ENCODE results near the gene ACOXL.
A peak's percentile ranks its signal among the peaks of the same experiment; 100 is the strongest.

The ACOXL gene

DNA sequence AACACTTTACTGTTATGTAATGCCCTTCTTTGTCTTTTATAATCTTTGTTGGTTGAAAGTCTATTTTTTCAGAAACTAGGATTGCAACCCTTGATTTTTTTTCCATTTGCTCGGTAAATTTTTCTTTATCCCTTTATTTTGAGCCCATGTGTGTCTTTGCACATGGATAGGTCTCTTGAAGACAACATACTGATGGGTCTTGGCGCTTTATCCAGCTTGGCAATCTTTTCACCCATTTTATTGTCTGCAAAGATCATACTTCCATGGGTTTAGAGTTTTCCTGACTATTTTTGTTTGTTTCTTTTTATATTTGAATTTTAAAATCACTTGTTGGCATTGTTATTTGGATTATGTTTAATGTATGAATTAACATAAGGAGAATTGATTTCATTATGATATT lies 27.0 kb downstream of the ACOXL start:
- no peak for DNase-seq

DNA sequence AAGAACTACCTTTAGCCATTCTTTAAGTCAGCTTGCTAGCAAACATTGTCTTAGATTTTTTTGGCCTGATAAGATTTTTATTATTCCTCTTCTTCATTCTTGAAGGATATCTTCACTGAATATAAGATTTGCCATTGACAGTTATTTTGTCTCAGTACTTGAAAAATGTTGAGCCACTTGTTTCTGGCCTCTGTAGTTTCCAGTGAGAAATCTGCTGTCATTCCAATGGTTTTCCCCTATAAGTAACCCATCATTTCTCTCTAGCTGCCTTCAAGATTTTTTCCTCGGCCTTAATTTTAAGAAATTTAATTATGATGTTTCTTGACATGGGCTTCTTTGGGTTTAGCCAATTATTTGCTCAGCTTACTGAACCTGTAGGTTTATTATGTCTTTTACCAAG lies 32.6 kb downstream of the ACOXL start:
- no peak for DNase-seq

- no peak for DNase-seq
These were observed 33.9 kb downstream of the ACOXL start for GRCh38 chr2:110766291-110766690.

- DNase-seq = no peak
These were observed 36.2 kb downstream of the ACOXL start for GRCh38 chr2:110768591-110768990.

GRCh38 chr2:110770404-110770958 lies 38.1 kb downstream of the ACOXL start:
- no peak for DNase-seq

GRCh38 chr2:110770959-110771431 lies 38.6 kb downstream of the ACOXL start:
- DNase-seq = no peak

GRCh38 chr2:110771547-110772382 lies 39.4 kb downstream of the ACOXL start:
- no peak for DNase-seq

DNA sequence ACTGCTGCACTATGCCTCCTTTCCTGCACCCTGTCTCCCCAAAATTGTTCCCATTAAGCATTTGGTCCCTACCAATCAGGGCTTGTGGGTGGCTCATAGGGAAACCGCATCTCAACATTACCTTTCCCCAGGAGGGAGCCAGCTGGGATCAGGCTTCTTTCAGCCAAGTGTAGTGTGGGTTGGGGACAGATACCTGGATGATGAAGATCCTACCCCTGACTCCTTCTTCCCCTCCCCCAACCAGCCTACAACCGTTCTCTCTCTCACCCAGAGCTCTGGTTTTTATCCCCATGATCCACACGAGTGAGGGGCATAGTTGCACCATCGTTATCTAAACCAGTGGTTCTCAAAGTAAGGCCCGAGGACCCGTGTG lies 40.0 kb downstream of the ACOXL start:
- DNase-seq = no peak

DNA sequence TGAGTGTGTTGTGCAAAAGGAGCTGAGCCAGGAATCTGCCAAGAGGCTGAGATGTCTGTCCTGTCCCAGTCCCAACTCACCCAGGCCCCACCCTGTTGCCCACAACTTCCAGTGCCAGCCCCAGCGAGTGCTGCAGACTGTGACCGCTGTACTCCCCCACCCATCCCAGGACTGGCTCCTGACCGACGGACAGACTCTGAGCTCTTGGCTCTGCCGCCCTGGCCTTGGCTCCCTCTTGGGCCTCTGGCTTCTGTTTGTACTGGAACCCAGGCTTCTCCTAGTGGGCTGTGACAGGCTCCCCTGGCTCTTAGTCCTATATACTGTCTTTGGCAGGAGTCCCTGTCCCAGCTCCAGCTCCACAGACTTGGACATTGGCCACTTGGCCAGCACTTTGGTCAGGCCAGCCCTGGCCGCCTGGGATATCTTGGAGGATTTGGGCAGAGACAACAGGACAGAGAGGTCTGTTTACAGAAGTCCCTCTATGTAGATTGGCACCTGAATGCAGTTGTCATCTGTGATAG lies 41.1 kb downstream of the ACOXL start:
- DNase-seq = no peak

- DNase-seq = no peak
These were observed 42.3 kb downstream of the ACOXL start for GRCh38 chr2:110774701-110775100.

DNA sequence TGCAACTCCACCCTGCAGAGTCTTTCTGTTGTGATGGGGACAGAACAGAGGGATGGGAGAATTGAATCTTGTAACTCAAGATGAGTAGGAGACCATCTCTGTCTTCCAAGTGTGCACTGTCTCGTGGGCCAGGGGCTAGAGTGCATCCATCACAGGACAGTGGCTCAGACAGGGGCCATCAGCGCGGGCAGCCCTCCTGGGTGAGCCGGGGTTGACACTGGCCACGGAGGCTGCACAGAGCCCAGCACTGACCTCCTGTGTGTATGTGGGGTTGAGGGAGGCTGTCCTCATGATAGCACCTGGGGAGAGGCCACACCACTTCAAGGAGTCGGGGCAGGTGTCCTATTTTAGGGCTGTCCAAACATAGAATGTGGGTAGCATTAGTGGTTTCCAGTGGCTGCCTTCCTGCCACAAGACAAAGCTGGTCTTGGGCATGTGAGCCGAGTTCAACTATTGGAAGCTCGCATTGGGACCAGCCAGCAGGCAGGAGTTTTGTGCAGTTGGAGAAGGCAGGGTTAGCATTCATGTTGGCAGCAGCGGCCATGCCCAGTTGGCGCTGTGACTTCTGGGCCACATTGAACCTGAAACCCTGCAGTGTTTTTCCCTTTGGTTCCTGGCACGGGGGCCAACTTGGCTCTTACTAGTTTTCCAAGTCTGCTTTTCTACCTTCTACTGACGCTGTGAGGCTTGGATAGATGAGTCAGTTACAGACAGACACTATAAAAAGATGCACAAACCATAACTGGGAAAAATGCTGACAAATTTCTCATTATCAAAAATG lies 45.3 kb downstream of the ACOXL start:
- no peak for DNase-seq

DNA sequence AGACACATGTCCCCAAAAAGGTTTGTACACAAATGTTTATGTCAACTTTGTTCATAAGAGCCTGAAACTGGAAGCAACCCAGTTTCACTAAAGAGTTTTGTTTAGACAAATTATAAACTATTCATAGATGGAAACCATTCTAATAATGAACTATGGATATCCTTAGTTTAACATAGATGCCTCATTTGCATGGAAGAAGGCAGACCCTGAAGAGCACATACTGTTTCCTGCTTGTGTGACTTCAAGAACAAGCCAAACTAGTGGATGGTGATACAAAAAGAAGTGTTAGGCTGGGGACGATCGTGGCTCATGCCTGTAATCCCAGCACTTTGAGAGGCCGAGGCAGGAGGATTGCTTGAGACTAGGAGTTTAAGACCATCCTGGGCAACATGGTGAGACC lies 48.1 kb downstream of the ACOXL start:
- no peak for DNase-seq

DNA sequence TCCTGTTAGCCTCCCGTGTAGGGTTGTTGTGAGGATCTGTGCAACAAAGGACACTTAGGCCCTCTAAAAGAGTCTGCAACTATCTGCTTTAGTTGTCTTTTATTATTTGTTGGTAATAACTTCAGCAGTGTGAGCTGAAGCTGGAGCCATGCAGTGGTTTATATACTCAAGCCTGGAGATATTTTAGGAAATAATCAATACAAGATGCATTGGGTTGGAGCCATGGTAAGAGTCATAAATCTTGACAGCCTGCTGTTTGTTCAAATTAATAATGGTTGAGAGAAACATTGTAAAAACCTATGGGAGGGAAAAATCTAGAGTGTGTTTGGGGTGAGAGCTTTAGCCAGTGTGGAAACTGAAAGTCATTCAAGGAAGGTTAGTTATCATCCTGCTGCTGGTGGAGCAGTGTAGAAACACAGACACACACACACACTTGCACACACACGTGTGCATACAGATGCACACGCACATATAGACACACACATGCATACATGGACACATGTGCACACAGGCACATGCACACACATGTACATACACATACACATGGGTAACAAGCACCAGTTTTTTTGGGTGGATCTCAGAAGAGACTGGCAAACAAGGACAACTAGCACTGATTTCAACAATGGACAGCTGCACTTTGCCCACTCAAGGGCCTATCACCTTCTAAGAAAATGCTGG lies 51.0 kb downstream of the ACOXL start:
- DNase-seq = no peak

GRCh38 chr2:110784047-110784631 lies 51.8 kb downstream of the ACOXL start:
- DNase-seq = no peak

DNA sequence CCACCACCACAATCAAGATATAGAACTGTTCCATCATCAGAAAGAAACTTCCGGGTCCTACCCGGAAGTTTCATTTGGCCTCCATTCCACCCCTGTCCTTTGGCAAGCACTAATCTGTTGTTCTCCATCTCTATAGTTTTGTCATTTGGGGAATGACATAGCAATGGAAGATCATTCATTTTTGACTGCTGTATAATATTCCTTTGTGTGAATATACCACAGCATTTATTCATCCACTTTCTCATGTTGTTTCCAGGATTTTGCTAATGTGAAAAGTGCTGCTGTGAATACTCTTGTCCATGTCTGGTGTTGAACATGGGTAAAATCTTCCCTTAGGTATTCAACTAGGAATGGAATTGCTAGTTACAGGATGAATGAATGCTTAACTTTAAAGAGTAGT lies 53.1 kb downstream of the ACOXL start:
- DNase-seq = no peak

DNA sequence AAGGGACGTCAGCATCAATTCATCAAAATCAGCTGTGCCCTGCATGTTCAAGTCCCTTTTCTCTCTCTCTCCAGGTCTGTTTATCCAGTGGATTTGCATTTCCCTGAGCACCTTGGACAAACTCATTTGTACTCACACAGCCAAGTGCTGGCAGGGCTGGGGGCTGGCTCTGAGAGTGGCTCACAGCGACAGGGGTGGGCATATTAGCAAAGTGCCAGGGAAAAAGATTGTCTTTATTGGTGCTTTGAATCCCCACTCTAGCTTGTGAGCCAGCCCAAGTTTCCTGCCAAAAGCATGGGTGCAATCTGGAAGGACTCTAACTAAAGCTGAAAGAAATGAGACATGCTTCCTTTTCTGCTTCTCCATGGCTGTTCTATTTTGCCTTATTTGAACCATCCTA lies 56.6 kb downstream of the ACOXL start:
- peak; percentile 25 for DNase-seq

DNA sequence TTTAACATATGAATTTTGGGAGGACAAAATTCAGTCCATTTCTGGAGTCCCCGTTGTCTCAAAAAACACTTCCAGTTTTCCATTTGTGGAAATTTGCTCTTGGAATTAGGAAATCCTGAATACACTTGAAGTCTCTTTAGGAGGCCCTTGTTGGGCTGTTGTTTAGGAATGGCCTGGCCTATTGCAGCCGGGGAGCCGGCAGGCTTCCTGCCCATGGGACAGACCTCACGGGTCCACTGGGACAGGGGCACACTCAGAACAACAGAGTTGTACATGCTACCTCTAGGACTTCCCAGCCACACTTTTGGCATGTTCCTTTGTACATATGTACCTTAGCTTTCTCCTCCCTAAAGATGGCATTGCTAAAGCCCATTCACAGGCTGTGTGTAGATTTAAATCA lies 57.3 kb downstream of the ACOXL start:
- DNase-seq = no peak

GRCh38 chr2:110790907-110791306 lies 58.5 kb downstream of the ACOXL start:
- DNase-seq = no peak

- no peak for DNase-seq
These were observed 59.1 kb downstream of the ACOXL start for GRCh38 chr2:110791435-110791834.

GRCh38 chr2:110793034-110793433 lies 60.7 kb downstream of the ACOXL start:
- no peak for DNase-seq

DNA sequence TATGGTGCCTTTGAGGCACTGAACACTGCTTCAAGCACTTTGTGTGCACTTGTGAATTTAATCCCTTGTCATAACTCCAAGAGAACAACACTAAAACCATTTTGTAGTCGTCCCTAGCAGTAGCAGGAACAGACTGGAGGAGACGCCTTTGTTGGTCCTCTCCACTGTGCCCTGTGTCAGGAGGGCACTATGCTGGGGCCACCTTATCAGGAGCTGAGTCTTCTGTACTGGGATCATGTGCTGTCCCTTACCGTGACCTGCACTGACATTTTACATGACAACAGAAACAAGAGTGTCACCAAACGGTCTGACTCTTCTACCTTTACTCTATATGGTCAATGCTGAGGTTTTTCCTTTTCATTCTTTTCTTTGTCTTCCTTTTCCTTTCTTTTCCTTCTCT lies 62.0 kb downstream of the ACOXL start:
- DNase-seq = no peak

DNA sequence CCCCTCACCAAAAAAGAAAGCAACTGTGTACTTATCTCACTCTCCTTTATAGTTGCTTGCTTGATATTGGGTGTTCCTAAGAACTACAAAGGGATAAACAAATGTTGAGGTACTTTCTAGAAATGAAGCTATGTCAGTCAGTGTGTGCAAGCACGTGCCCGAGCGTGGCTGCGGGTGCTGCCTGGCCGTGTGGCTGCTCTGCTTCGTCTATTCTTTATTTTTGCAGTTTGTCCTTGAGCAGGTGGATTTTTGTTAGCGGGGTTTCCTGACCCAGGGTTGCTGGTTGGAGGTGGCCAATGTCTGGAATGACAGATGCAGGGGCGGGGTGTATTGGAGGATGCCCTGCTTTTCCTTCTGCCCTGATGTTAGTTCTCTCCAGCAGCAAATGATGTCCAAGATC lies 62.6 kb downstream of the ACOXL start:
- no peak for DNase-seq
